Endothelial cell of umbilical vein (primary cell): ENCODE results near the gene PROB1. TPM values are rescaled to one million over a fixed set of nuclear protein-coding genes. Genes with fewer than 3 reads are reported as not detected.

Experiments used
- BruUV-seq: library from RNA; stranded (reverse); fragments of 400-500 nt; replicated peaks from 2 replicates; lab custom pipeline; 2021; lab: Mats Ljungman, UMichigan
- CTCF ChIA-PET: fragments of 300-600, 350-600 bp; sonication (Branson Sonifier 250); formaldehyde crosslinking; loops from one replicate; lab custom pipeline; 2021; ENCODE audit warnings: antibody characterized with exemption, inconsistent platforms; lab: Charles Lee
- POLR2A ChIA-PET: fragments of 300-600, 350-600 bp; sonication (Branson Sonifier 250); formaldehyde crosslinking; loops from one replicate; lab custom pipeline; 2021; ENCODE audit warnings: antibody characterized with exemption, inconsistent platforms; lab: Charles Lee
- DNase-seq: peaks from one replicate; pipeline ENCODE4 v3.0.0-alpha.2; 2011; ENCODE audit warnings: low read depth, low spot score
- FAIRE-seq: peaks from 2 replicates; lab custom pipeline; 2011; peaks lifted over from hg19 to GRCh38; lab: Jason Lieb, UNC
- H2AFZ ChIP-seq: 2 replicates; pipeline ENCODE4 v1.6.0; 2012; ENCODE audit warnings: low read depth, low read length, control low read depth, inconsistent platforms
- H3K27ac ChIP-seq: 2 replicates; pipeline ENCODE4 v1.5.1; 2011; ENCODE audit warnings: low read depth, mild to moderate bottlenecking, control low read depth, low read length, moderate library complexity; ENCODE audit not compliant: insufficient read depth
- H3K27me3 ChIP-seq, 2 experiments: 2 replicates each; pipeline versions ENCODE4 v1.6.0 to v1.6.1; 2011; ENCODE audit warnings: low read length in 2 of 2, mixed read lengths in 1 of 2; ENCODE audit not compliant: control insufficient read depth in 2 of 2, insufficient read depth in 2 of 2
- H3K36me3 ChIP-seq, 2 experiments: 2 replicates in 1 of 2; 3 replicates in 1 of 2; pipeline ENCODE4 v1.5.1; 2011; ENCODE audit warnings: low read length in 2 of 2, mild to moderate bottlenecking in 1 of 2, moderate library complexity in 1 of 2; ENCODE audit not compliant: control insufficient read depth in 2 of 2, insufficient read depth in 2 of 2; ENCODE audit errors: extremely low read depth in 1 of 2
- H3K4me1 ChIP-seq: 3 replicates; pipeline ENCODE4 v1.5.1; 2011; ENCODE audit warnings: mild to moderate bottlenecking, low read length; ENCODE audit not compliant: control insufficient read depth, insufficient read depth; ENCODE audit errors: extremely low read depth
- H3K4me2 ChIP-seq: 2 replicates; pipeline ENCODE4 v1.6.1; 2011; ENCODE audit warnings: low read length, control low read depth, mixed read lengths; ENCODE audit not compliant: insufficient read depth
- H3K4me3 ChIP-seq, 3 experiments: fragments of 200-600 bp in 1 of 3; sonication (generic), shearing (Covaris generic) in 1 of 3; replicated peaks in 1 of 3; 2 replicates each; pipeline ENCODE4 v1.5.1; 2011 to 2016; ENCODE audit warnings: control low read depth in 3 of 3, low read length in 3 of 3, mild to moderate bottlenecking in 2 of 3, inconsistent platforms in 1 of 3, low read depth in 1 of 3, moderate library complexity in 1 of 3; ENCODE audit not compliant: insufficient read depth in 1 of 3
- H3K79me2 ChIP-seq: 2 replicates; pipeline ENCODE4 v1.6.0; 2012; ENCODE audit warnings: low read length, inconsistent platforms; ENCODE audit not compliant: control insufficient read depth, insufficient read depth
- H3K9ac ChIP-seq: replicated peaks from 2 replicates; pipeline ENCODE3; 2011; ENCODE audit warnings: low read length, control low read depth; ENCODE audit not compliant: insufficient read depth; ENCODE audit errors: extremely low read depth
- H3K9me1 ChIP-seq: replicated peaks from 3 replicates; pipeline ENCODE4 v1.6.0; 2011; ENCODE audit warnings: mild to moderate bottlenecking, low read length; ENCODE audit not compliant: control insufficient read depth, insufficient read depth; ENCODE audit errors: extremely low read depth
- H3K9me3 ChIP-seq: replicated peaks from 2 replicates; pipeline ENCODE4 v1.5.1; 2012; ENCODE audit warnings: low read length, inconsistent platforms; ENCODE audit not compliant: control insufficient read depth, insufficient read depth
- H4K20me1 ChIP-seq: replicated peaks from 2 replicates; pipeline ENCODE3; 2011; ENCODE audit warnings: mild to moderate bottlenecking, low read length; ENCODE audit not compliant: control insufficient read depth, insufficient read depth; ENCODE audit errors: extremely low read depth
- EZH2 ChIP-seq: IDR thresholded peaks from 2 replicates; pipeline ENCODE4 v1.6.1; 2012; ENCODE audit warnings: borderline replicate concordance, low read depth, mild to moderate bottlenecking, moderate library complexity, low read length, inconsistent platforms; ENCODE audit not compliant: severe bottlenecking
- FOS ChIP-seq: IDR thresholded peaks from 2 replicates; pipeline ENCODE4 v1.6.1; 2011; ENCODE audit warnings: mild to moderate bottlenecking, low read length, moderate library complexity, borderline replicate concordance; ENCODE audit not compliant: insufficient read depth
- GATA2 ChIP-seq: IDR thresholded peaks from 2 replicates; pipeline ENCODE4 v1.7.0; 2011; ENCODE audit warnings: low read depth, mild to moderate bottlenecking, moderate library complexity, mixed read lengths, low read length; ENCODE audit not compliant: insufficient read length, insufficient read depth
- JUN ChIP-seq: IDR thresholded peaks from 2 replicates; pipeline ENCODE4 v1.6.1; 2011; ENCODE audit warnings: borderline replicate concordance, low read depth; ENCODE audit not compliant: insufficient read length, insufficient read depth
- POLR2A ChIP-seq: IDR thresholded peaks from 2 replicates; pipeline ENCODE4 v1.6.1; 2012; ENCODE audit warnings: low read depth, mild to moderate bottlenecking, control low read depth, low read length
- POLR2AphosphoS5 ChIP-seq: IDR thresholded peaks from 2 replicates; pipeline ENCODE4 v1.6.1; 2012; ENCODE audit warnings: low read depth, mild to moderate bottlenecking, control low read depth, low read length, moderate library complexity; ENCODE audit not compliant: insufficient read depth
- dilution Hi-C: fragments of 300-500 bp; cut with MboI; formaldehyde crosslinking; loops from one replicate; pipeline ENCODE4 v1.15.0; 2019; ENCODE audit warnings: low sequenced_read_pairs; ENCODE audit not compliant: extremely low pct_ligation_motif_present
- intact Hi-C: fragments of 100-400 bp; cut with micrococcal nuclease; formaldehyde crosslinking; loops from one replicate; pipeline ENCODE4 v1.10.0; 2022
- polyA plus RNA-seq, 4 experiments: library from polyadenylated mRNA; depleted of rRNA in 3 of 4; stranded (reverse) in 3 of 4; unstranded in 1 of 4; fragments of >200 nt; gene quantifications; 2 replicates each; pipeline versions ENCODE4 v1.2.1 to v1.2.3, GENCODE V29; 2011 to 2012; ENCODE audit warnings: missing spikeins in 1 of 4
- total RNA-seq: library from RNA; stranded (reverse); gene quantifications from 2 replicates; pipeline ENCODE4 v1.2.3, GENCODE V29; 2021
- TF ChIP-seq, protein P1 (sequence below), 2 donors: IDR thresholded peaks; 1 replicate in 1 of 2; 2 replicates in 1 of 2; pipeline ENCODE4 v1.5.1; 2011; ENCODE audit warnings: low read length in 2 of 2, mild to moderate bottlenecking in 2 of 2, moderate library complexity in 2 of 2, control low read depth in 1 of 2, inconsistent platforms in 1 of 2, low read depth in 1 of 2; ENCODE audit not compliant: insufficient read depth in 1 of 2; ENCODE audit errors: extremely low read depth in 1 of 2
- TF ChIP-seq, protein P2 (sequence below): IDR thresholded peaks from 2 replicates; pipeline ENCODE4 v1.6.1; 2011; ENCODE audit not compliant: insufficient read depth, insufficient read length

Gene PROB1
- total and polyA plus RNA-seq, 2 donors (not counting 3 experiments of a cell fraction or from before 2014, with no cell fraction given): 0.47 to 1.9 TPM

DNA sequence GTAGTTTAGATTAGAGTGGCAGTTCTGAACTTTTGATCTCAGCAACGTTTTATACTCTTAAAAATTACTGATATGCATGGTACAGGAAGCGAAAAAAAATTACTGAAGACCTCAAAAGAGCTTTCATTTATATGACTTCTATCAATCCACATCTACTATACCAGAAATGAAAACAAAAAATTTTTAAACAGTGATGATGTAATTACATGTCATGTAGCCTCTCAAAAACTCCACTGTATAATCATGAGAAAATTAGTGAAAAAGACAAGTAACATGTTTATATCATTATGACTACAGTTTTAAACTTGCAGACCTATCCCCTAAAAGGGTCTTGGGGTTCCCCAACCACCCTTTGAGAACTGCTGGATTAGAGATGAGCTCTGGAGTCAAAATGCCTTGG is 35.1 kb upstream of the PROB1 start:
- TF ChIP-seq POLR2A (no peak), EZH2 (no peak), GATA2 (no peak), POLR2AphosphoS5 (no peak), JUN (no peak), FOS (no peak)
- TF ChIP-seq, protein P1, sequence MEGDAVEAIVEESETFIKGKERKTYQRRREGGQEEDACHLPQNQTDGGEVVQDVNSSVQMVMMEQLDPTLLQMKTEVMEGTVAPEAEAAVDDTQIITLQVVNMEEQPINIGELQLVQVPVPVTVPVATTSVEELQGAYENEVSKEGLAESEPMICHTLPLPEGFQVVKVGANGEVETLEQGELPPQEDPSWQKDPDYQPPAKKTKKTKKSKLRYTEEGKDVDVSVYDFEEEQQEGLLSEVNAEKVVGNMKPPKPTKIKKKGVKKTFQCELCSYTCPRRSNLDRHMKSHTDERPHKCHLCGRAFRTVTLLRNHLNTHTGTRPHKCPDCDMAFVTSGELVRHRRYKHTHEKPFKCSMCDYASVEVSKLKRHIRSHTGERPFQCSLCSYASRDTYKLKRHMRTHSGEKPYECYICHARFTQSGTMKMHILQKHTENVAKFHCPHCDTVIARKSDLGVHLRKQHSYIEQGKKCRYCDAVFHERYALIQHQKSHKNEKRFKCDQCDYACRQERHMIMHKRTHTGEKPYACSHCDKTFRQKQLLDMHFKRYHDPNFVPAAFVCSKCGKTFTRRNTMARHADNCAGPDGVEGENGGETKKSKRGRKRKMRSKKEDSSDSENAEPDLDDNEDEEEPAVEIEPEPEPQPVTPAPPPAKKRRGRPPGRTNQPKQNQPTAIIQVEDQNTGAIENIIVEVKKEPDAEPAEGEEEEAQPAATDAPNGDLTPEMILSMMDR (IDR thresholded peaks at IDR 0.05; ENCODE audit: extremely low read depth in 1 of 2, insufficient read depth in 1 of 2, low read depth in 1 of 2, low read length in 2 of 2): no peak
- TF ChIP-seq, protein P2, sequence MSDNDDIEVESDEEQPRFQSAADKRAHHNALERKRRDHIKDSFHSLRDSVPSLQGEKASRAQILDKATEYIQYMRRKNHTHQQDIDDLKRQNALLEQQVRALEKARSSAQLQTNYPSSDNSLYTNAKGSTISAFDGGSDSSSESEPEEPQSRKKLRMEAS: no peak
- Histone ChIP-seq H3K4me2 (no peak overlapping the region), H3K27ac (no peak overlapping the region), H4K20me1 (no peaks in the 10 kb centered on the region), H3K9me3 (no peaks in the 10 kb centered on the region), H3K79me2 (no peaks in the 10 kb centered on the region), H3K9ac (no peak overlapping the region), H3K4me3 (no peak overlapping the region), H3K36me3 (peaks cover 5 to 22% of the 10 kb centered on the region in 2 experiments), H3K27me3 (no peaks in the 10 kb centered on the region), H3K9me1 (no peaks in the 10 kb centered on the region), H2AFZ (no peak overlapping the region), H3K4me1 (no peaks in the 10 kb centered on the region)
- DNase-seq (no peak), FAIRE-seq (no peak)
- no TSS peak for BruUV-seq
- dilution Hi-C loops (no loop called here), intact Hi-C loops (no loop called here)
- ChIA-PET CTCF (interaction anchor here (1.0 to 1.2 kb wide), 3 partner anchors 43 to 84 kb away, joined by 3 to 5 read pairs (median 3); no protein-coding TSS in a partner anchor), POLR2A (interaction anchor here (1.3 kb wide), 1 partner anchor 9 kb away, joined by 3 read pairs; the partner anchor contains the start of gene DNAJC18)
